Neural cell (in vitro differentiated cells): Measurements from ENCODE around the gene ISG20. TPM values are rescaled to one million over a fixed set of nuclear protein-coding genes. Genes with fewer than 3 reads are reported as not detected.

Experiments used
- H2AFZ ChIP-seq: fragments of 200-600, 300-800 bp; sonication (generic), shearing (Covaris generic); 2 replicates; pipeline ENCODE4 v1.6.0; 2014; ENCODE audit warnings: low read depth, mild to moderate bottlenecking, antibody characterized with exemption, low read length, moderate library complexity
- H3F3A ChIP-seq: fragments of 200-600 bp; shearing (Covaris generic); 2 replicates; pipeline ENCODE4 v1.6.1; 2016; ENCODE audit warnings: mild to moderate bottlenecking, moderate library complexity, mixed read lengths, antibody characterized with exemption, low read length; ENCODE audit not compliant: insufficient read depth, poor library complexity, severe bottlenecking
- H3K27ac ChIP-seq: fragments of 200-600, 300-800 bp; sonication (generic), shearing (Covaris generic); 2 replicates; pipeline ENCODE4 v1.5.1; 2014; ENCODE audit warnings: mild to moderate bottlenecking, low read length, moderate library complexity
- H3K27me3 ChIP-seq: fragments of 300-800, 200-600 bp; sonication (generic), shearing (Covaris generic); 2 replicates; pipeline ENCODE4 v1.6.0; 2014; ENCODE audit warnings: mild to moderate bottlenecking, low read depth, low read length, moderate library complexity; ENCODE audit not compliant: insufficient read depth
- H3K36me3 ChIP-seq: fragments of 300-800, 200-600 bp; sonication (generic), shearing (Covaris generic); 2 replicates; pipeline ENCODE4 v1.5.1; 2014; ENCODE audit warnings: mild to moderate bottlenecking, antibody characterized with exemption, low read length, moderate library complexity; ENCODE audit not compliant: insufficient read depth
- H3K4me2 ChIP-seq: fragments of 300-800, 200-600 bp; sonication (generic), shearing (Covaris generic); 2 replicates; pipeline ENCODE4 v1.6.0; 2014; ENCODE audit warnings: mild to moderate bottlenecking, low read length
- H3K4me3 ChIP-seq: fragments of 300-800, 200-600 bp; sonication (generic), shearing (Covaris generic); 2 replicates; pipeline ENCODE4 v1.5.1; 2014; ENCODE audit warnings: mild to moderate bottlenecking, low read length, moderate library complexity
- H3K79me2 ChIP-seq: fragments of 200-600 bp; shearing (Covaris generic); replicated peaks from 2 replicates; pipeline ENCODE4 v1.6.0; 2014; ENCODE audit warnings: mild to moderate bottlenecking, low read length, moderate library complexity; ENCODE audit not compliant: insufficient read depth
- H3K9ac ChIP-seq: fragments of 300-800, 200-600 bp; sonication (generic), shearing (Covaris generic); 2 replicates; pipeline ENCODE4 v1.6.1; 2016; ENCODE audit warnings: mild to moderate bottlenecking, low read length, mixed read lengths
- H3K9me2 ChIP-seq: fragments of 200-600 bp; shearing (Covaris generic); 2 replicates; pipeline ENCODE4 v1.6.1; 2016; ENCODE audit warnings: mild to moderate bottlenecking, low read length, mixed read lengths; ENCODE audit not compliant: insufficient read depth
- H3K9me3 ChIP-seq: fragments of 200-600, 300-800 bp; sonication (generic), shearing (Covaris generic); 2 replicates; pipeline ENCODE4 v1.6.1; 2016; ENCODE audit warnings: mild to moderate bottlenecking, mixed run types, low read length, moderate library complexity, mixed read lengths
- H4K20me1 ChIP-seq: fragments of 200-600 bp; shearing (Covaris generic); 2 replicates; pipeline ENCODE4 v1.6.1; 2016; ENCODE audit warnings: mild to moderate bottlenecking, mixed run types; ENCODE audit not compliant: insufficient read depth
- CTCF ChIP-seq: fragments of 450-650 bp; IDR thresholded peaks from 2 replicates; pipeline ENCODE4 v1.5.1; 2014; ENCODE audit warnings: antibody characterized with exemption, mild to moderate bottlenecking, moderate library complexity; ENCODE audit not compliant: poor library complexity, severe bottlenecking
- EP300 ChIP-seq: fragments of 450-650 bp; conservative IDR thresholded peaks from 2 replicates; pipeline ENCODE4 v1.6.1; 2014; ENCODE audit warnings: antibody characterized with exemption, mild to moderate bottlenecking, moderate library complexity; ENCODE audit not compliant: poor library complexity, severe bottlenecking
- EZH2 ChIP-seq: fragments of 200-600, 300-800 bp; shearing (Covaris generic), sonication (generic); IDR thresholded peaks from 2 replicates; pipeline ENCODE4 v1.6.1; 2014; ENCODE audit warnings: antibody characterized with exemption, low read length, borderline replicate concordance, mild to moderate bottlenecking; ENCODE audit not compliant: insufficient read depth, poor library complexity, severe bottlenecking
- MXI1 ChIP-seq: fragments of 450-650 bp; conservative IDR thresholded peaks from 2 replicates; pipeline ENCODE4 v1.6.1; 2014; ENCODE audit warnings: antibody characterized with exemption, mild to moderate bottlenecking; ENCODE audit not compliant: poor library complexity, severe bottlenecking
- POLR2AphosphoS5 ChIP-seq: IDR thresholded peaks from 2 replicates; pipeline ENCODE4 v1.6.1; 2012
- RAD21 ChIP-seq: fragments of 450-650 bp; conservative IDR thresholded peaks from 2 replicates; pipeline ENCODE4 v1.6.1; 2014; ENCODE audit warnings: antibody characterized with exemption, mild to moderate bottlenecking, moderate library complexity
- SMC3 ChIP-seq: fragments of 450-650 bp; conservative IDR thresholded peaks from 2 replicates; pipeline ENCODE4 v1.6.1; 2014; ENCODE audit warnings: antibody characterized with exemption, mild to moderate bottlenecking, moderate library complexity; ENCODE audit not compliant: poor library complexity
- TAF1 ChIP-seq: IDR thresholded peaks from 2 replicates; pipeline ENCODE4 v1.6.1; 2012; ENCODE audit warnings: low read depth
- polyA plus RNA-seq: library from polyadenylated mRNA; depleted of rRNA; stranded (reverse); fragments of >200 nt; gene quantifications from 2 replicates; pipeline ENCODE4 v1.2.3, GENCODE V29; 2014
- TF ChIP-seq, protein P1 (sequence below): IDR thresholded peaks from 2 replicates; pipeline ENCODE4 v1.6.1; 2012; ENCODE audit warnings: borderline replicate concordance

ISG20 gene
- polyA plus RNA-seq, 1 donor from 2014 or later: 0.88 TPM

- TF ChIP-seq EZH2 (no peak), MXI1 (no peak), POLR2AphosphoS5 (no peak)
- Histone ChIP-seq H3K9ac (no peak overlapping the region), H3F3A (no peaks in the 10 kb centered on the region), H2AFZ (no peak overlapping the region), H3K27me3 (no peaks in the 10 kb centered on the region), H3K27ac (no peak overlapping the region), H4K20me1 (no peaks in the 10 kb centered on the region), H3K9me2 (no peaks in the 10 kb centered on the region), H3K9me3 (no peaks in the 10 kb centered on the region), H3K36me3 (no peaks in the 10 kb centered on the region), H3K79me2 (no peaks in the 10 kb centered on the region), H3K4me3 (no peak overlapping the region), H3K4me2 (no peak overlapping the region)
Measured at GRCh38 chr15:88650556-88650955, 11.7 kb downstream of the ISG20 start.

- TF ChIP-seq MXI1 (no peak), SMC3 (no peak), CTCF (no peak)
- H3K9me2 ChIP-seq: no peaks in the 10 kb centered on the region
- no peak overlapping the region for H2AFZ ChIP-seq
- H3K9ac ChIP-seq: no peak overlapping the region
- no peaks in the 10 kb centered on the region for H3F3A ChIP-seq
- no peaks in the 10 kb centered on the region for H4K20me1 ChIP-seq
- H3K4me2 ChIP-seq: no peak overlapping the region
- no peaks in the 10 kb centered on the region for H3K27me3 ChIP-seq
- no peaks in the 10 kb centered on the region for H3K36me3 ChIP-seq
- H3K9me3 ChIP-seq: no peaks in the 10 kb centered on the region
- H3K4me3 ChIP-seq: no peak overlapping the region
- no peaks in the 10 kb centered on the region for H3K79me2 ChIP-seq
- no peak overlapping the region for H3K27ac ChIP-seq
Measured at GRCh38 chr15:88651136-88651732, 12.4 kb downstream of the ISG20 start.

DNA sequence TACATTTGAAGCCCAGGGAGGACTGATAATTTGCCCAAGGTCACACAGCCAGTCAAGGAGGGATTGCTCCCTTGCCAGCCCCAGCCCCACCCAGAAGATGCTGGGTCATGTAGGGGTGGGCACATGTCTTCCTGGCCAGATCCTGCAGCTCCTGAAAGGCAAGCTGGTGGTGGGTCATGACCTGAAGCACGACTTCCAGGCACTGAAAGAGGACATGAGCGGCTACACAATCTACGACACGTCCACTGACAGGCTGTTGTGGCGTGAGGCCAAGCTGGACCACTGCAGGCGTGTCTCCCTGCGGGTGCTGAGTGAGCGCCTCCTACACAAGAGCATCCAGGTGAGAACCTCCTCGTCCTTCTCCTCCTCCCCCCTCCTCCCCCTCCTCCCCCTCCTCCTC is 13.2 kb downstream of the ISG20 start:
- TF ChIP-seq CTCF: no peak
- no peak for TF ChIP-seq EZH2
- TF ChIP-seq, protein P1, sequence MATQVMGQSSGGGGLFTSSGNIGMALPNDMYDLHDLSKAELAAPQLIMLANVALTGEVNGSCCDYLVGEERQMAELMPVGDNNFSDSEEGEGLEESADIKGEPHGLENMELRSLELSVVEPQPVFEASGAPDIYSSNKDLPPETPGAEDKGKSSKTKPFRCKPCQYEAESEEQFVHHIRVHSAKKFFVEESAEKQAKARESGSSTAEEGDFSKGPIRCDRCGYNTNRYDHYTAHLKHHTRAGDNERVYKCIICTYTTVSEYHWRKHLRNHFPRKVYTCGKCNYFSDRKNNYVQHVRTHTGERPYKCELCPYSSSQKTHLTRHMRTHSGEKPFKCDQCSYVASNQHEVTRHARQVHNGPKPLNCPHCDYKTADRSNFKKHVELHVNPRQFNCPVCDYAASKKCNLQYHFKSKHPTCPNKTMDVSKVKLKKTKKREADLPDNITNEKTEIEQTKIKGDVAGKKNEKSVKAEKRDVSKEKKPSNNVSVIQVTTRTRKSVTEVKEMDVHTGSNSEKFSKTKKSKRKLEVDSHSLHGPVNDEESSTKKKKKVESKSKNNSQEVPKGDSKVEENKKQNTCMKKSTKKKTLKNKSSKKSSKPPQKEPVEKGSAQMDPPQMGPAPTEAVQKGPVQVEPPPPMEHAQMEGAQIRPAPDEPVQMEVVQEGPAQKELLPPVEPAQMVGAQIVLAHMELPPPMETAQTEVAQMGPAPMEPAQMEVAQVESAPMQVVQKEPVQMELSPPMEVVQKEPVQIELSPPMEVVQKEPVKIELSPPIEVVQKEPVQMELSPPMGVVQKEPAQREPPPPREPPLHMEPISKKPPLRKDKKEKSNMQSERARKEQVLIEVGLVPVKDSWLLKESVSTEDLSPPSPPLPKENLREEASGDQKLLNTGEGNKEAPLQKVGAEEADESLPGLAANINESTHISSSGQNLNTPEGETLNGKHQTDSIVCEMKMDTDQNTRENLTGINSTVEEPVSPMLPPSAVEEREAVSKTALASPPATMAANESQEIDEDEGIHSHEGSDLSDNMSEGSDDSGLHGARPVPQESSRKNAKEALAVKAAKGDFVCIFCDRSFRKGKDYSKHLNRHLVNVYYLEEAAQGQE: no peak
- no peak for TF ChIP-seq RAD21
- no peak for TF ChIP-seq MXI1
- TF ChIP-seq TAF1: no peak
- no peak for TF ChIP-seq EP300
- no peak for TF ChIP-seq SMC3
- no peak for TF ChIP-seq POLR2AphosphoS5
- no peaks in the 10 kb centered on the region for H3K36me3 ChIP-seq
- H3K27ac ChIP-seq: no peak overlapping the region

More for the DNA sequence above, 13.2 kb downstream of the ISG20 start:
- no peaks in the 10 kb centered on the region for H3K79me2 ChIP-seq
- no peaks in the 10 kb centered on the region for H3K27me3 ChIP-seq
- H3F3A ChIP-seq: no peaks in the 10 kb centered on the region
- H3K4me3 ChIP-seq: no peak overlapping the region
- no peaks in the 10 kb centered on the region for H4K20me1 ChIP-seq
- no peaks in the 10 kb centered on the region for H3K9me2 ChIP-seq
- no peak overlapping the region for H3K4me2 ChIP-seq
- no peak overlapping the region for H3K9ac ChIP-seq
- no peak overlapping the region for H2AFZ ChIP-seq
- no peaks in the 10 kb centered on the region for H3K9me3 ChIP-seq
